Trophoblast cell (in vitro differentiated cells and primary cell): ENCODE data around the gene NCLN.

Source experiments
- DNase-seq, 2 donors: peaks; one replicate each; pipeline ENCODE4 v3.0.0-alpha.2; 2016
- H2AFZ ChIP-seq: 2 replicates; pipeline ENCODE4 v1.6.1; 2013; ENCODE audit warnings: low read length, moderate library complexity, mild to moderate bottlenecking; ENCODE audit not compliant: insufficient read depth, poor library complexity
- H2AK5ac ChIP-seq: 2 replicates; pipeline ENCODE4 v1.6.1; 2013; ENCODE audit warnings: mild to moderate bottlenecking, low read length
- H2BK120ac ChIP-seq: 2 replicates; pipeline ENCODE4 v1.6.1; 2013; ENCODE audit warnings: low read length, mild to moderate bottlenecking, moderate library complexity; ENCODE audit not compliant: insufficient read depth, poor library complexity
- H2BK12ac ChIP-seq: 2 replicates; pipeline ENCODE4 v1.6.1; 2013; ENCODE audit warnings: mild to moderate bottlenecking, low read length, moderate library complexity
- H2BK5ac ChIP-seq: 2 replicates; pipeline ENCODE4 v1.6.1; 2013; ENCODE audit warnings: low read length, low read depth, moderate library complexity, mild to moderate bottlenecking; ENCODE audit not compliant: poor library complexity
- H3K14ac ChIP-seq: 2 replicates; pipeline ENCODE4 v1.6.1; 2013; ENCODE audit warnings: mild to moderate bottlenecking, low read length
- H3K18ac ChIP-seq: 2 replicates; pipeline ENCODE4 v1.6.1; 2013; ENCODE audit warnings: mild to moderate bottlenecking, low read length
- H3K23ac ChIP-seq: 2 replicates; pipeline ENCODE4 v1.6.1; 2013; ENCODE audit warnings: low read length
- H3K27ac ChIP-seq: 2 replicates; pipeline ENCODE4 v1.5.1; 2013; ENCODE audit warnings: low read depth, mild to moderate bottlenecking, inconsistent platforms, low read length, moderate library complexity
- H3K27me3 ChIP-seq: 2 replicates; pipeline ENCODE4 v1.6.1; 2013; ENCODE audit warnings: inconsistent platforms, mild to moderate bottlenecking, low read length, moderate library complexity; ENCODE audit not compliant: insufficient read depth
- H3K36me3 ChIP-seq, 2 experiments: 1 replicate in 1 of 2; 2 replicates in 1 of 2; pipeline ENCODE4 v1.6.1; 2013; ENCODE audit warnings: low read length in 2 of 2, mild to moderate bottlenecking in 2 of 2, moderate library complexity in 1 of 2; ENCODE audit not compliant: insufficient read depth in 2 of 2, control insufficient read depth in 1 of 2
- H3K4ac ChIP-seq: 2 replicates; pipeline ENCODE4 v1.6.1; 2013; ENCODE audit warnings: low read depth, mild to moderate bottlenecking, low read length, moderate library complexity
- H3K4me1 ChIP-seq, 2 experiments: 1 replicate in 1 of 2; 2 replicates in 1 of 2; pipeline ENCODE4 v1.6.1; 2013; ENCODE audit warnings: low read length in 2 of 2, mild to moderate bottlenecking in 2 of 2, moderate library complexity in 1 of 2; ENCODE audit not compliant: insufficient read depth in 2 of 2, control insufficient read depth in 1 of 2
- H3K4me2 ChIP-seq: 2 replicates; pipeline ENCODE4 v1.6.1; 2013; ENCODE audit warnings: inconsistent platforms, mild to moderate bottlenecking, low read length, moderate library complexity
- H3K4me3 ChIP-seq: 2 replicates; pipeline ENCODE4 v1.5.1; 2013; ENCODE audit warnings: mild to moderate bottlenecking, low read depth, low read length, inconsistent platforms
- H3K79me1 ChIP-seq: one replicate; pipeline ENCODE4 v1.6.1; 2013; ENCODE audit warnings: low read length
- H3K79me2 ChIP-seq: 2 replicates; pipeline ENCODE4 v1.6.1; 2013; ENCODE audit warnings: low read length, mild to moderate bottlenecking; ENCODE audit not compliant: control insufficient read depth, insufficient read depth, poor library complexity
- H3K9ac ChIP-seq: 2 replicates; pipeline ENCODE4 v1.6.1; 2013; ENCODE audit warnings: mild to moderate bottlenecking, low read length
- H3K9me3 ChIP-seq: 2 replicates; pipeline ENCODE4 v1.6.1; 2013; ENCODE audit warnings: low read depth, mild to moderate bottlenecking, control low read depth, inconsistent platforms, low read length; ENCODE audit not compliant: insufficient read depth
- H4K12ac ChIP-seq: 2 replicates; pipeline ENCODE4 v1.6.1; 2013; ENCODE audit warnings: low read depth, mild to moderate bottlenecking, low read length, moderate library complexity
- H4K8ac ChIP-seq: 2 replicates; pipeline ENCODE4 v1.6.1; 2013; ENCODE audit warnings: low read depth, mild to moderate bottlenecking, low read length, moderate library complexity
- H4K91ac ChIP-seq: one replicate; pipeline ENCODE4 v1.6.1; 2013; ENCODE audit warnings: low read depth, mild to moderate bottlenecking, low read length, moderate library complexity
- WGBS: extraction: QIAGEN DNeasy Blood & Tissue Kit; methylation state at CpG from one replicate; pipeline ENCODE4 v1.1.7; 2013; ENCODE audit warnings: missing lambda C conversion rate; ENCODE audit not compliant: insufficient read length, insufficient coverage; ENCODE audit errors: extremely low coverage; 5-methylcytosine and 5-hydroxymethylcytosine counted together

Gene NCLN

DNA sequence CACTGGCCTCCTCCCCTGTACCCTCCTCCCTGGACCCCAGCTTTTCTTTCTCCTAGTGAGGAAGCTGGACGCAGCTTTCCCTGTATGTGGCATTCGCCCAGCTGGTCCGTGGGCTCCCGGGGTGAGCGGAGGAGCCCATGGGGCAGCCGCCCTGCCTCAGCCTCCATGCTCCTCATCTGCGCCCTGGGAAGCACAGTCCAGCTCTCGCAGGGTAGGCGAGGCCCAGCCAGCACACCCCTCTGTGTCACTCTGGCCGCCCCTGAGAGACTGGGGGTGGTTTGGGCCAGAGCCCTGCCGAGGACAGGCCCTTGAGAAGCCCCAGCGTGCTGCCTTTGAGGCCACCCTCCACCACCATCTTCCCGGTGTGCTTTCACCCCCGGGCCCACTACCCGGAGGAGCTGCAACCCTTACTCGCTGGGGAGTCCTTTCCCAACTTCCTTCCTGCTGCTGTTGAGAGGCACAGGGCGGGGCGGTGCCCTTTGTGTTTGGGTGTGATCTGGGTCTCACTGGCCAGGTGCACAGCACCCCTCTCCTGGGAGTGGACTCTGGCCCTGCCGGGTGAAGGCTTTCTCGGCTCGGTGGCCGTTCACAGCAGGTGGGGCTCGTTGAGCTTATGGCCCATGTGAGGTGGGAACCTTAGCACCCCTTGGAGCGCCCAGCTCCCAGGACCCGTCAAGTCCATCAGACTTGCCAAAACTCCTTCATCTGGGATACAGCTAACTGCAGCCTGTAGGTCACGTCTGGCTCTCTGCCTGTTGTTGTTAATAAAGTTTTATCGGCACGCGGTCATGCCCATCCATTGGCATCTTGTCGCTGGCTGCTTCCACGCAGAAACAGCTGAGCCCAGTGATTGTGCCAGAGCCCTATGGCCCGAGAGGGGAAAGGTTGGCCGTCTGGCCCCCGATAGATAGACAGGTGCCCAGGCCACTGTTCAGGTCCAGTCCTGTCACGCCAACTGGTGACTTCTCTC lies 3.2 kb downstream of the NCLN start:
- peak overlapping the region; percentile 44 for H3K4ac ChIP-seq
- no peak overlapping the region for H3K4me2 ChIP-seq
- WGBS = no CpG with 5 or more reads among the region's 35 CpGs
- H4K12ac ChIP-seq = no peak overlapping the region
- no peaks in the 10 kb centered on the region for H3K27me3 ChIP-seq
- peaks cover 6% of the 10 kb centered on the region for H3K79me1 ChIP-seq
- H3K36me3 ChIP-seq = peaks cover 24 to 25% of the 10 kb centered on the region in 2 experiments
- no peak overlapping the region for H3K9ac ChIP-seq
- no peak overlapping the region for H3K4me3 ChIP-seq
- H3K9me3 ChIP-seq = no peaks in the 10 kb centered on the region
- H3K27ac ChIP-seq = no peak overlapping the region
- H3K79me2 ChIP-seq = peaks cover 16% of the 10 kb centered on the region
- H4K91ac ChIP-seq = no peak overlapping the region
- no peak overlapping the region for H2BK12ac ChIP-seq
- no peak overlapping the region for H3K18ac ChIP-seq
- no peak overlapping the region for H4K8ac ChIP-seq
- H2BK5ac ChIP-seq = no peak overlapping the region
- no peak overlapping the region for H3K23ac ChIP-seq
- H3K14ac ChIP-seq = no peak overlapping the region
- H2AFZ ChIP-seq = no peak overlapping the region
- no peak for DNase-seq
- no peak overlapping the region for H2BK120ac ChIP-seq
- H2AK5ac ChIP-seq = no peak overlapping the region
- peaks cover 11 to 15% of the 10 kb centered on the region in 2 experiments for H3K4me1 ChIP-seq

DNA sequence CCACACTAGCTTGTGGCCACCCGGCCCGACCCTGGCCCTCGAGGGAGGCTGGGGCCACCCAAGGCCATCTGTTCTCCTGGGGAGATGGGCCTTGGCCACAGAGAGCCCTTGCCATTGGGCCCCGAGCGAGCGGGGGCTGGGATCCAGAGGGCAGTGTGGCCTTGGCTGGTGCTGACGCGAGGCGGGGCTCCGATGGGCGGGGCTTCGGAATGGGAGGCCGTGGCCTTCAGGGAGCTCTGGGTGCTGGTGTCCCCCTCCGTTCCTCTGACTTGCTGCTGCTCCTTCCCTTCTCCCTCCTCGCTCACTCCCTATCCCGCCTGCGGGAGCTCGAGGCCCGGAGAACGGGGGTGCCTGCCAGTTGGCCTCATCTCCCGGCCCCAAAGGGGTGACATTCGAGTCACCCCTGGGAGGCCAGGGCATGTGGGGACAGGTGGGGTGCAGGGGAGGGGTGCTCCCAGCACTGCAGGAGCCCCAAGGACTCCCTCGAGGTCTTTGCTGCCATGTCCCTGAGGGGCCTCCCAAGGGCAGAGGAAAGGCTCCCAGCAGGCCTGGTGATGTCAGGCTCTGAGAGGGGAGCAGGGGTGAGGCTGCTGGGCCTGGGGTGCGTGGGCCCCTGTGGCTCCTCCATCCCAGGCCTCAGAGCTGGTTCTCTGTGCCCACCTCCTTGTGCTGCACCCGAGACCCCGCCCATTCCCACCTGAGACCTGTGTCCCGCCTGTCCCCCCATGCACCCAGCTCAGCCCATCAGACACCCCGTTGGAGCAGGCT lies 4.2 kb downstream of the NCLN start:
- Histone ChIP-seq H3K79me2 (peaks cover 16% of the 10 kb centered on the region), H3K23ac (no peak overlapping the region), H4K8ac (no peak overlapping the region), H3K36me3 (peaks cover 25 to 31% of the 10 kb centered on the region in 2 experiments), H3K9ac (no peak overlapping the region), H3K4me1 (peaks cover 11 to 13% of the 10 kb centered on the region in 2 experiments), H4K12ac (no peak overlapping the region), H3K27me3 (no peaks in the 10 kb centered on the region), H3K4ac (peak overlapping the region; percentile 13), H2AFZ (no peak overlapping the region), H2BK12ac (no peak overlapping the region), H3K9me3 (no peaks in the 10 kb centered on the region), H3K4me3 (no peak overlapping the region), H4K91ac (no peak overlapping the region), H3K27ac (no peak overlapping the region), H3K18ac (no peak overlapping the region), H2BK5ac (no peak overlapping the region), H3K4me2 (no peak overlapping the region), H3K79me1 (peaks cover 6% of the 10 kb centered on the region), H3K14ac (no peak overlapping the region), H2AK5ac (no peak overlapping the region), H2BK120ac (no peak overlapping the region)
- DNase-seq = no peak
- no CpG with 5 or more reads among the region's 28 CpGs for WGBS

DNA sequence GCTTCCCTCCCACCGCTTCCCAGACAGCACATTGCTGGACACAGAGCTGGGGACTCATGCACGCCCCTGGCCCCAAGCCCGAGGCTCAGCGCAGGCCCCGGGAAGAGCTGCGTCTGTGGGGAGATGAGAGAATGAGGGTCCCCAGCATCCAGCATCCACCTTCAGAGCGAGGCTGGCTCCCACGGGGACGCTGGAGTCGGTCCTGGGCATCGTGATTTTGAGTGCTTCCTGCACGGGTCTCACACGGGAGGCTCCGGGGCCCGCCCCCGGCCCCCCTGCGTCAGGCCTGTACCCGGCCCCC lies 4.7 kb downstream of the NCLN start:
- no peak overlapping the region for H3K27ac ChIP-seq
- H3K79me1 ChIP-seq = peaks cover 5% of the 10 kb centered on the region
- H4K12ac ChIP-seq = no peak overlapping the region
- H3K14ac ChIP-seq = no peak overlapping the region
- peaks cover 16% of the 10 kb centered on the region for H3K79me2 ChIP-seq
- H4K8ac ChIP-seq = no peak overlapping the region
- H2BK12ac ChIP-seq = no peak overlapping the region
- no peak for DNase-seq
- H3K4me3 ChIP-seq = peak overlapping the region; percentile 51
- H2AK5ac ChIP-seq = no peak overlapping the region
- no peak overlapping the region for H2BK120ac ChIP-seq
- no peak overlapping the region for H2BK5ac ChIP-seq
- H3K23ac ChIP-seq = no peak overlapping the region
- peaks cover 25 to 31% of the 10 kb centered on the region in 2 experiments for H3K36me3 ChIP-seq
- no peak overlapping the region for H3K18ac ChIP-seq
- WGBS = no CpG with 5 or more reads among the region's 18 CpGs
- no peak overlapping the region for H4K91ac ChIP-seq
- H3K27me3 ChIP-seq = no peaks in the 10 kb centered on the region
- no peak overlapping the region for H3K9ac ChIP-seq
- H3K4me1 ChIP-seq = peaks cover 11 to 13% of the 10 kb centered on the region in 2 experiments
- H2AFZ ChIP-seq = no peak overlapping the region
- H3K4ac ChIP-seq = no peak overlapping the region
- H3K4me2 ChIP-seq = no peak overlapping the region
- H3K9me3 ChIP-seq = no peaks in the 10 kb centered on the region

DNA sequence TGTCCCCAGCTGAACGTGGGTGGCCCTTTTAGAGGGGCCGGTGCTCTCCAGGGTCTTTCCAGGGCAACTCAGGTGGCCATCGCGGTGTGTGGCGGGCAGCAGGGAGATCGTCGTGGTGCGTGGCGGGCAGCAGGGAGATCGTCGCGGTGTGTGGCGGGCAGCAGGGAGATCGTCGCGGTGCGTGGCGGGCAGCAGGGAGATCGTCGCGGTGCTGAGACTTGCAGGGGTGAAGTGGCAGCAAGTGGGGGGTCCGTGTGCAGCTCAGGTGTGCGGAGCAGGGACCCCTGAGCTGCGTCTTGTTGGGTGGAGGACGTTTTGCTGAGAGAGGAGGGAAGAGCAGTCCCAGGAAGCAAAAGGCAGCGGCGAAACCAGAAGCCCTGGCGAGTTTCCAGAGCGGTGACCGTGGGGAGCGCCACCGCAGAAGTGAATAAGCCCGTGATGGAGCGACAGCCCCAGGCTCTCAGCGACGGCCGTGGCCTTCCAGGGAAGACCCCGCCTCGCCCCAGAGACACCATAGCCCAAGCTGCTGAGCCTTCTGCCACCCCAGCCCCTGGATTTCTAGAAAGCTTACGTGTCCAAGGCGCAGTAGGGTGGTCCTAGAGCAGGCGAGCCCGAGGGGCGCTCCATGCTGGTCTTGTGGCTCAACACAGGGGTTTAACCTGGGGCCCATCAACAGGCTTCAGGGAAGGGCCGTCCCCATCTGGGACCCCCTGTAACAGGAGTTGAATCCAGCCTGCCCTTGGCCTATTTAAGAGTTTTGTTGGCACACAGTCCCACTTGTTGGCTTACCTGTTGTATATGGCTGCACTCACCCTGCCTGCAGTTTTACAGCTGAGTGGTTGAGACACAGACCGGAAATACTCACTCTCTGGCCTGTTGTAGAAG lies 5.4 kb downstream of the NCLN start:
- WGBS = no CpG with 5 or more reads among the region's 46 CpGs
- no peak for DNase-seq
- Histone ChIP-seq H3K18ac (no peak overlapping the region), H2BK120ac (no peak overlapping the region), H3K4me2 (no peak overlapping the region), H4K8ac (no peak overlapping the region), H3K79me2 (peaks cover 12% of the 10 kb centered on the region), H3K4ac (no peak overlapping the region), H3K9me3 (no peaks in the 10 kb centered on the region), H3K14ac (no peak overlapping the region), H2BK5ac (no peak overlapping the region), H3K79me1 (no peaks in the 10 kb centered on the region), H3K4me1 (peaks cover 11 to 13% of the 10 kb centered on the region in 2 experiments), H2AFZ (no peak overlapping the region), H3K23ac (no peak overlapping the region), H3K9ac (no peak overlapping the region), H2AK5ac (no peak overlapping the region), H3K4me3 (no peak overlapping the region), H4K12ac (no peak overlapping the region), H4K91ac (no peak overlapping the region), H2BK12ac (no peak overlapping the region), H3K36me3 (peaks cover 31 to 33% of the 10 kb centered on the region in 2 experiments), H3K27me3 (no peaks in the 10 kb centered on the region), H3K27ac (no peak overlapping the region)
